ENCODE measurements around the gene C10orf95.
A peak's percentile ranks its signal among the peaks of the same experiment; 100 is the strongest.
"Not testable (repeated sequence)": the region's sequence is repeated elsewhere in the genome, so short reads cannot be mapped to it uniquely, and the experiment has no call there.

The C10orf95 gene

GRCh38 chr10:102463983-102464382 lies 12.6 kb upstream of the C10orf95 start:
- Histone ChIP-seq H3K4me1 (ENCODE audit: control insufficient read depth, insufficient read depth, low read length, unreplicated experiment) (peaks cover 11% of the 10 kb centered on the region), H3K79me2 (ENCODE audit: control insufficient read depth, insufficient read depth, low read length, unreplicated experiment) (no peaks in the 10 kb centered on the region), H2AFZ (ENCODE audit: low read length, unreplicated experiment) (no peak overlapping the region), H3K4me3 (ENCODE audit: low read depth, low read length) (no peak overlapping the region), H3K36me3 (ENCODE audit: insufficient read depth, low read length) (no peaks in the 10 kb centered on the region), H3K27ac (ENCODE audit: low read depth, low read length) (no peak overlapping the region), H3K27me3 (ENCODE audit: insufficient read depth, low read length) (no peaks in the 10 kb centered on the region)

DNA sequence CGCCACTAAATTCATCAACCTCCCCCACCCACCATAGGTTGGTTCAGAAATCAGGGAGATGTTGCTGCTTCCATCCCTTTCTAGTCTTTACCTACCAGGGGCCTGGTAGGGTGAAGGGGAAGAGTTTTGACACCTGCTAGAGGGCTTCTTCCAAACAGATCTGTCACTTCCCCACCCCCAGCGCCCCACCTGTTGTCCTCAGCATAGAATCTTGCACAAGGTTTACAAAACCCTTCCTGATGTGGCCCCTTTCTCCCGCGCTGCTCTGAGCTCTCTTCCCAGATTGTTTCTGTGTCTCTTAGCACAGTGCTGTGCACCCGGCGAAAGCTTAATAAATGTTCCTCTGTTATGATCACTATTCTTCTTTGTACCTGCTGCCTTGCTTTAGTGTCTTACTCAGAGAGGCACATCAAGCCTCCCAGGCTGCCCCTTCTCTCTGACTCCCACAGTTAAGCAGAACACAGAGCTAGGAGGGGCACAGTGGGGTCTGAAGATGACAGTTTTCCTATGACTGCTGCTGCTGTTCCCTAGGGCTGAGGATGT lies 11.2 kb upstream of the C10orf95 start:
- no peaks in the 10 kb centered on the region for H3K36me3 ChIP-seq (ENCODE audit: insufficient read depth, low read length)
- H3K27ac ChIP-seq (ENCODE audit: low read depth, low read length) = no peak overlapping the region
- H3K79me2 ChIP-seq (ENCODE audit: control insufficient read depth, insufficient read depth, low read length, unreplicated experiment) = no peaks in the 10 kb centered on the region
- no peak overlapping the region for H3K4me3 ChIP-seq (ENCODE audit: low read depth, low read length)
- H3K27me3 ChIP-seq (ENCODE audit: insufficient read depth, low read length) = no peaks in the 10 kb centered on the region
- H3K4me1 ChIP-seq (ENCODE audit: control insufficient read depth, insufficient read depth, low read length, unreplicated experiment) = no peaks in the 10 kb centered on the region
- H2AFZ ChIP-seq (ENCODE audit: low read length, unreplicated experiment) = no peak overlapping the region

GRCh38 chr10:102461187-102462054 lies 10.1 kb upstream of the C10orf95 start:
- Histone ChIP-seq H3K4me3 (ENCODE audit: low read depth, low read length) (peak overlapping the region; percentile 70), H3K27ac (ENCODE audit: low read depth, low read length) (no peak overlapping the region), H2AFZ (ENCODE audit: low read length, unreplicated experiment) (peak overlapping the region; percentile 72), H3K79me2 (ENCODE audit: control insufficient read depth, insufficient read depth, low read length, unreplicated experiment) (no peaks in the 10 kb centered on the region), H3K27me3 (ENCODE audit: insufficient read depth, low read length) (no peaks in the 10 kb centered on the region), H3K4me1 (ENCODE audit: control insufficient read depth, insufficient read depth, low read length, unreplicated experiment) (peaks cover under 1% of the 10 kb centered on the region), H3K36me3 (ENCODE audit: insufficient read depth, low read length) (no peaks in the 10 kb centered on the region)

- H3K4me3 ChIP-seq (ENCODE audit: low read depth, low read length) = peak overlapping the region; percentile 70
- H3K79me2 ChIP-seq (ENCODE audit: control insufficient read depth, insufficient read depth, low read length, unreplicated experiment) = no peaks in the 10 kb centered on the region
- no peaks in the 10 kb centered on the region for H3K27me3 ChIP-seq (ENCODE audit: insufficient read depth, low read length)
- H2AFZ ChIP-seq (ENCODE audit: low read length, unreplicated experiment) = peak overlapping the region; percentile 63
- peaks cover 7% of the 10 kb centered on the region for H3K4me1 ChIP-seq (ENCODE audit: control insufficient read depth, insufficient read depth, low read length, unreplicated experiment)
- H3K36me3 ChIP-seq (ENCODE audit: insufficient read depth, low read length) = no peaks in the 10 kb centered on the region
- H3K27ac ChIP-seq (ENCODE audit: low read depth, low read length) = no peak overlapping the region
Measured at GRCh38 chr10:102460836-102461186, 9.5 kb upstream of the C10orf95 start.

GRCh38 chr10:102458656-102459055 lies 7.3 kb upstream of the C10orf95 start:
- H3K79me2 ChIP-seq (ENCODE audit: control insufficient read depth, insufficient read depth, low read length, unreplicated experiment) = no peaks in the 10 kb centered on the region
- H2AFZ ChIP-seq (ENCODE audit: low read length, unreplicated experiment) = no peak overlapping the region
- H3K4me3 ChIP-seq (ENCODE audit: low read depth, low read length) = no peak overlapping the region
- no peaks in the 10 kb centered on the region for H3K36me3 ChIP-seq (ENCODE audit: insufficient read depth, low read length)
- peaks cover 24% of the 10 kb centered on the region for H3K4me1 ChIP-seq (ENCODE audit: control insufficient read depth, insufficient read depth, low read length, unreplicated experiment)
- H3K27me3 ChIP-seq (ENCODE audit: insufficient read depth, low read length) = no peaks in the 10 kb centered on the region
- H3K27ac ChIP-seq (ENCODE audit: low read depth, low read length) = no peak overlapping the region

- Histone ChIP-seq H3K4me3 (ENCODE audit: low read depth, low read length) (no peak overlapping the region), H3K79me2 (ENCODE audit: control insufficient read depth, insufficient read depth, low read length, unreplicated experiment) (no peaks in the 10 kb centered on the region), H3K4me1 (ENCODE audit: control insufficient read depth, insufficient read depth, low read length, unreplicated experiment) (peaks cover 34% of the 10 kb centered on the region), H3K27ac (ENCODE audit: low read depth, low read length) (no peak overlapping the region), H2AFZ (ENCODE audit: low read length, unreplicated experiment) (no peak overlapping the region), H3K36me3 (ENCODE audit: insufficient read depth, low read length) (no peaks in the 10 kb centered on the region), H3K27me3 (ENCODE audit: insufficient read depth, low read length) (no peaks in the 10 kb centered on the region)
Measured at GRCh38 chr10:102457591-102458150, 6.3 kb upstream of the C10orf95 start.

DNA sequence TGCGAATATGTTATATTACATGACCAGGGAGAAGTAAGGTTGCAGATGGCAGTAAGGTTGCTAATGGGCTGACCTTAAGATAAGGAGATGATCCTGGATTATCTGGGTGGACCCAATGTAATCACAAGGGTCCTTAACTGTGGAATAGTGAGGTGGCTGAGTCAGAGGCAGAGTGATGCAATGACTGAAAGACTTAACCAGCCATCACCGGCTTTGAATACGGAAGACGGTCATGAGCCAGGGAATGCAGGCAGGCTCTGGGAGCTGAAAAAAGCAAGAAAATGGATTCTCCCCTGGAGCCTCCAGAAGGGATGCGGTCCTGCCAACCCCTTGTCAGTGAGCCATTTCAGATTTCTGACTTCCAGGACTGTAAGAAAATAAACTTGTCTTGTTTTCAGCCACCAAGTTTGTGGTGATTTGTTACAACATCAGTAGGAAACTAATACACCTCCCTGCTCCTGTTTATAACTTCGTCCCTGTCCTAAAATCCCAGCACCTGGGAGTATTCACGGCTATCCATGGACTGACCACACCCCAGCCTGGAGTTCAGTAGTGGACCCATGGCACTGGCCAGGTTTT lies 4.6 kb upstream of the C10orf95 start:
- H3K79me2 ChIP-seq (ENCODE audit: control insufficient read depth, insufficient read depth, low read length, unreplicated experiment) = peaks cover 2% of the 10 kb centered on the region
- H3K27ac ChIP-seq (ENCODE audit: low read depth, low read length) = peak overlapping the region; percentile 65
- peak overlapping the region; percentile 62 for H2AFZ ChIP-seq (ENCODE audit: low read length, unreplicated experiment)
- no peak overlapping the region for H3K4me3 ChIP-seq (ENCODE audit: low read depth, low read length)
- no peaks in the 10 kb centered on the region for H3K36me3 ChIP-seq (ENCODE audit: insufficient read depth, low read length)
- H3K4me1 ChIP-seq (ENCODE audit: control insufficient read depth, insufficient read depth, low read length, unreplicated experiment) = peaks cover 44% of the 10 kb centered on the region
- H3K27me3 ChIP-seq (ENCODE audit: insufficient read depth, low read length) = no peaks in the 10 kb centered on the region

- H2AFZ ChIP-seq (ENCODE audit: low read length, unreplicated experiment); H3K36me3 ChIP-seq (ENCODE audit: insufficient read depth, low read length); H3K79me2 ChIP-seq (ENCODE audit: control insufficient read depth, insufficient read depth, low read length, unreplicated experiment); H3K4me3 ChIP-seq (ENCODE audit: low read depth, low read length); H3K27me3 ChIP-seq (ENCODE audit: insufficient read depth, low read length): not testable (repeated sequence)
- peak overlapping the region; percentile 70 for H3K27ac ChIP-seq (ENCODE audit: low read depth, low read length)
- H3K4me1 ChIP-seq (ENCODE audit: control insufficient read depth, insufficient read depth, low read length, unreplicated experiment) = peaks cover 44% of the 10 kb centered on the region
Measured at GRCh38 chr10:102454662-102455487, 3.5 kb upstream of the C10orf95 start.

GRCh38 chr10:102453502-102453901 lies 2.2 kb upstream of the C10orf95 start:
- peaks cover 2% of the 10 kb centered on the region for H3K79me2 ChIP-seq (ENCODE audit: control insufficient read depth, insufficient read depth, low read length, unreplicated experiment)
- peaks cover 44% of the 10 kb centered on the region for H3K4me1 ChIP-seq (ENCODE audit: control insufficient read depth, insufficient read depth, low read length, unreplicated experiment)
- H3K4me3 ChIP-seq (ENCODE audit: low read depth, low read length) = 0 out of 2 replicates have a peak overlapping the region, but pooled peaks have one; percentile 13
- H3K36me3 ChIP-seq (ENCODE audit: insufficient read depth, low read length) = no peaks in the 10 kb centered on the region
- no peak overlapping the region for H2AFZ ChIP-seq (ENCODE audit: low read length, unreplicated experiment)
- peak overlapping the region; percentile 70 for H3K27ac ChIP-seq (ENCODE audit: low read depth, low read length)
- H3K27me3 ChIP-seq (ENCODE audit: insufficient read depth, low read length) = no peaks in the 10 kb centered on the region

DNA sequence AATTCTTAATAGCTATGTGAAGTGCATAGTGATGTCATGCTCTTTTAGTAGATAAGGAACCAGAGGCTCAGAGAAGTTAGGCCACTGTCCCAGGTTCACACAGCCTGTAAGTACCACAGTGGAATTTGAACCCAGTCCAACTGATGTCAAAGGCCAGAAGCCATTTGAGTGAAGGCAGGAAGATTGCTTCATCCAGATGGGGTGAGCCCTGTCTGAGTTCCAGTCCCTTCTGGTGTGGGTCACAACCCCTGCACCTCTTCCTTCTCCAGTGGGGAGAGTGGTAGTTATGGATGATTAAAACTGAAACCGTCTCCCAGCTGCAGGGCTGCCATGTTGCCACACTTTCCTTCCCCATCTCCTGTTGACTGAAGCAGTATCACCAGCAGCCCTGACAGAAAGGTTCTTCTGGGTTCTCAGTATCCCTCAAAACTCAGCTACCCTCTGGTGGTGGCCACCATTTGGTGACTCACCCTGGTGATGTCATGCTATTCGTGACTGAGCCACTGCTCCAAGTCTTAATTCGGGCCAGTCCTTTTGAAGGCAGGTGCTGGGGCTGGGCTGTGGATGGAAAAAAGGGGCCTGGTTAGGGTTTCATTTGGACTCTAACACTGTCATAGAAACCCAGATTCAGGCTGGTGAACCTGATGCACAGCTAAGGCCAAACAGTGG lies 1.5 kb upstream of the C10orf95 start:
- H3K27me3 ChIP-seq (ENCODE audit: insufficient read depth, low read length) = no peaks in the 10 kb centered on the region
- H3K4me3 ChIP-seq (ENCODE audit: low read depth, low read length) = 0 out of 2 replicates have a peak overlapping the region, but pooled peaks have one; percentile 9

More for the DNA sequence above, 1.5 kb upstream of the C10orf95 start:
- H3K4me1 ChIP-seq (ENCODE audit: control insufficient read depth, insufficient read depth, low read length, unreplicated experiment) = peaks cover 44% of the 10 kb centered on the region
- H3K27ac ChIP-seq (ENCODE audit: low read depth, low read length) = peak overlapping the region; percentile 70
- H2AFZ ChIP-seq (ENCODE audit: low read length, unreplicated experiment) = no peak overlapping the region
- no peaks in the 10 kb centered on the region for H3K36me3 ChIP-seq (ENCODE audit: insufficient read depth, low read length)
- H3K79me2 ChIP-seq (ENCODE audit: control insufficient read depth, insufficient read depth, low read length, unreplicated experiment) = peaks cover 2% of the 10 kb centered on the region

Data from ACC112 (cell line).